ENCODE results near the gene NTRK1.

- TF ChIP-seq CTCF (IDR thresholded peaks at IDR 0.05 in 2 of 3, conservative IDR thresholded peaks at IDR 0.05 in 1 of 3; ENCODE audit: borderline replicate concordance in 1 of 3, insufficient read depth in 1 of 3, low read depth in 2 of 3, low read length in 2 of 3) = peak in 1 of 3 experiments; percentile 25; a peak in 1 of 6 replicates
- TF ChIP-seq ZNF274 (IDR thresholded peaks at IDR 0.05; ENCODE audit: low read depth, low read length) = no peak
- TF ChIP-seq JUND (IDR thresholded peaks at IDR 0.05) = no peak
- no peak for TF ChIP-seq POLR2A (IDR thresholded peaks at IDR 0.05; ENCODE audit: borderline replicate concordance, extremely low read depth, insufficient read depth, insufficient read length)
- TF ChIP-seq EZH2 (IDR thresholded peaks at IDR 0.05) = no peak
- TF ChIP-seq POLR2AphosphoS5 (IDR thresholded peaks at IDR 0.05; ENCODE audit: low read depth, low read length) = no peak
- TF ChIP-seq EZH2phosphoT487 (IDR thresholded peaks at IDR 0.05; ENCODE audit: borderline replicate concordance) = no peak
- no peak for TF ChIP-seq ATF3 (IDR thresholded peaks at IDR 0.05)
- no peak for TF ChIP-seq EGR1 (IDR thresholded peaks at IDR 0.05; ENCODE audit: low read depth)
- no peak for TF ChIP-seq REST (IDR thresholded peaks at IDR 0.05; ENCODE audit: low read depth)
- no peak for TF ChIP-seq SRF (IDR thresholded peaks at IDR 0.05; ENCODE audit: low read depth)
- no peak for TF ChIP-seq CEBPB (IDR thresholded peaks at IDR 0.05; ENCODE audit: low read depth)
Measured at GRCh38 chr1:156864796-156865195, 4.1 kb downstream of the NTRK1 start.

Data from HCT116 (cell line).